Common myeloid progenitor, CD34-positive (primary cell): Measurements from ENCODE around the gene ATP1A1.
A peak's percentile ranks its signal among the peaks of the same experiment; 100 is the strongest.

Experiments used
- CTCF ChIA-PET: fragments of 350-600 bp; sonication (Branson Sonifier 250); formaldehyde crosslinking; loops from one replicate; lab custom pipeline; 2021; ENCODE audit warnings: antibody characterized with exemption; lab: Charles Lee
- POLR2A ChIA-PET: fragments of 350-600 bp; sonication (Branson Sonifier 250); formaldehyde crosslinking; loops from one replicate; lab custom pipeline; 2021; ENCODE audit warnings: antibody characterized with exemption; lab: Charles Lee
- DNase-seq, 3 donors: peaks; one replicate each; pipeline versions ENCODE4 v3.0.0 to v3.0.0-alpha.2; 2013
- H3K27ac ChIP-seq, 2 experiments: 1 replicate in 1 of 2; 2 replicates in 1 of 2; pipeline ENCODE4 v1.7.0; 2013; ENCODE audit warnings: inconsistent platforms in 2 of 2, low read length in 2 of 2, mild to moderate bottlenecking in 2 of 2, low read depth in 1 of 2, moderate library complexity in 1 of 2; ENCODE audit not compliant: severe bottlenecking in 2 of 2, insufficient read depth in 1 of 2, poor library complexity in 1 of 2
- H3K27me3 ChIP-seq, 5 experiments: replicated peaks in 2 of 5; 1 replicate in 3 of 5; 2 replicates in 2 of 5; pipeline versions ENCODE4 v1.6.1 to v1.7.0; 2013; ENCODE audit warnings: low read length in 4 of 5, mild to moderate bottlenecking in 2 of 5, moderate library complexity in 2 of 5, inconsistent platforms in 1 of 5; ENCODE audit not compliant: insufficient read depth in 5 of 5, control insufficient read depth in 4 of 5
- H3K36me3 ChIP-seq, 4 experiments: 1 replicate in 2 of 4; 2 replicates in 2 of 4; pipeline versions ENCODE4 v1.6.1 to v1.7.0; 2013; ENCODE audit warnings: low read length in 3 of 4, control low read depth in 1 of 4, mild to moderate bottlenecking in 1 of 4; ENCODE audit not compliant: control insufficient read depth in 4 of 4, insufficient read depth in 4 of 4
- H3K4me1 ChIP-seq, 4 experiments: 1 replicate in 3 of 4; 2 replicates in 1 of 4; pipeline versions ENCODE4 v1.6.1 to v1.7.1; 2013; ENCODE audit warnings: low read length in 3 of 4, mild to moderate bottlenecking in 3 of 4, control low read depth in 1 of 4, inconsistent platforms in 1 of 4, moderate library complexity in 1 of 4; ENCODE audit not compliant: control insufficient read depth in 4 of 4, insufficient read depth in 4 of 4; ENCODE audit errors: control extremely low read depth in 1 of 4
- H3K4me3 ChIP-seq, 7 experiments: 1 replicate in 4 of 7; 2 replicates in 3 of 7; pipeline versions ENCODE4 v1.5.1 to v1.7.0; 2013; ENCODE audit warnings: mild to moderate bottlenecking in 7 of 7, low read length in 6 of 7, moderate library complexity in 6 of 7, inconsistent platforms in 2 of 7, low read depth in 2 of 7, control low read depth in 1 of 7; ENCODE audit not compliant: insufficient read depth in 4 of 7, control insufficient read depth in 1 of 7; ENCODE audit errors: extremely low read depth in 1 of 7
- H3K9me3 ChIP-seq, 5 experiments: 1 replicate in 4 of 5; 2 replicates in 1 of 5; pipeline versions ENCODE4 v1.6.1 to v1.7.1; 2013; ENCODE audit warnings: low read length in 4 of 5, mild to moderate bottlenecking in 2 of 5, inconsistent platforms in 1 of 5, low read depth in 1 of 5, moderate library complexity in 1 of 5; ENCODE audit not compliant: control insufficient read depth in 4 of 5, insufficient read depth in 2 of 5; ENCODE audit errors: control extremely low read depth in 1 of 5
- WGBS: methylation state at CpG from one replicate; pipeline ENCODE4 v1.1.5; 2013; ENCODE audit not compliant: insufficient coverage; 5-methylcytosine and 5-hydroxymethylcytosine counted together

The ATP1A1 gene

GRCh38 chr1:116412480-116412798 lies 39.4 kb downstream of the ATP1A1 start:
- Histone ChIP-seq H3K4me3 (no peak overlapping the region), H3K9me3 (no peaks in the 10 kb centered on the region), H3K27me3 (no peaks in the 10 kb centered on the region), H3K36me3 (peaks cover 0 to 12% (median 3%) of the 10 kb centered on the region in 4 experiments), H3K4me1 (peaks cover 0 to 9% (median 1%) of the 10 kb centered on the region in 4 experiments), H3K27ac (no peak overlapping the region)
- POLR2A ChIA-PET, result no interaction called here
- CTCF ChIA-PET, result interaction anchor here (1.1 to 2.2 kb wide), 4 partner anchors 8 to 73 kb away, joined by 3 to 7 read pairs (median 4); no protein-coding TSS in a partner anchor
- 91% methylated on average over 1 of the region's 2 CpGs for WGBS
- DNase-seq, result no peak

GRCh38 chr1:116412898-116413297 lies 39.9 kb downstream of the ATP1A1 start:
- POLR2A ChIA-PET, result no interaction called here
- DNase-seq, result no peak
- no peak overlapping the region for H3K27ac ChIP-seq
- CTCF ChIA-PET, result interaction anchor here (1.1 to 2.2 kb wide), 3 partner anchors 9 to 72 kb away, joined by 3 to 7 read pairs (median 4); no protein-coding TSS in a partner anchor
- H3K4me1 ChIP-seq, result peaks cover 2 to 14% (median 6%) of the 10 kb centered on the region in 4 experiments
- peaks cover 0 to 9% (median 3%) of the 10 kb centered on the region in 4 experiments for H3K36me3 ChIP-seq
- no peak overlapping the region for H3K4me3 ChIP-seq
- no peaks in the 10 kb centered on the region for H3K9me3 ChIP-seq
- no peaks in the 10 kb centered on the region for H3K27me3 ChIP-seq
- WGBS, result 100% methylated on average over 1 of the region's 3 CpGs

GRCh38 chr1:116413414-116413813 lies 40.4 kb downstream of the ATP1A1 start:
- Histone ChIP-seq H3K36me3 (peaks cover 0 to 8% (median 3%) of the 10 kb centered on the region in 4 experiments), H3K27me3 (no peaks in the 10 kb centered on the region), H3K4me3 (no peak overlapping the region), H3K4me1 (peaks cover 3 to 18% (median 11%) of the 10 kb centered on the region in 4 experiments), H3K9me3 (no peaks in the 10 kb centered on the region), H3K27ac (no peak overlapping the region)
- 100% methylated on average over 1 of the region's 2 CpGs for WGBS
- POLR2A ChIA-PET, result no interaction called here
- CTCF ChIA-PET, result interaction anchor here (2.2 kb wide), 1 partner anchor 9 kb away, joined by 7 read pairs; no protein-coding TSS in a partner anchor
- no peak for DNase-seq

- no peaks in the 10 kb centered on the region for H3K9me3 ChIP-seq
- H3K4me3 ChIP-seq, result no peak overlapping the region
- ChIA-PET CTCF (no interaction called here), POLR2A (no interaction called here)
- H3K4me1 ChIP-seq, result peaks cover 3 to 19% (median 14%) of the 10 kb centered on the region in 4 experiments
- peaks cover 0 to 3% (median under 1%) of the 10 kb centered on the region in 4 experiments for H3K36me3 ChIP-seq
- no peaks in the 10 kb centered on the region for H3K27me3 ChIP-seq
- DNase-seq, result no peak
- WGBS, result 100% methylated on average over 1 of the region's 3 CpGs
- H3K27ac ChIP-seq, result no peak overlapping the region
Measured at GRCh38 chr1:116414364-116414763, 41.3 kb downstream of the ATP1A1 start.

GRCh38 chr1:116415200-116415698 lies 42.2 kb downstream of the ATP1A1 start:
- peaks cover 3 to 21% (median 14%) of the 10 kb centered on the region in 4 experiments for H3K4me1 ChIP-seq
- no CpG with 5 or more reads among the region's 3 CpGs for WGBS
- POLR2A ChIA-PET, result no interaction called here

GRCh38 chr1:116415699-116416533 lies 42.9 kb downstream of the ATP1A1 start:
- DNase-seq, result peak in 2 of 3 donors; percentile 11 to 47
- Histone ChIP-seq H3K27me3 (no peaks in the 10 kb centered on the region), H3K4me1 (peaks cover 3 to 21% (median 14%) of the 10 kb centered on the region in 4 experiments), H3K9me3 (no peaks in the 10 kb centered on the region), H3K4me3 (no peak overlapping the region), H3K27ac (peak overlapping the region in 1 of 2 experiments; percentile 58), H3K36me3 (peaks cover 0 to 2% (median 0%) of the 10 kb centered on the region in 4 experiments)
- POLR2A ChIA-PET, result no interaction called here
- WGBS, result 83% methylated on average over 2 of the region's 5 CpGs
- CTCF ChIA-PET, result interaction anchor here (0.5 to 1.7 kb wide), 4 partner anchors 17 to 310 kb away, joined by 3 to 6 read pairs (median 3); no protein-coding TSS in a partner anchor

More at GRCh38 chr1:116415200-116415698, 42.2 kb downstream of the ATP1A1 start:
- H3K27me3 ChIP-seq, result no peaks in the 10 kb centered on the region
- H3K36me3 ChIP-seq, result peaks cover 0 to 2% (median 0%) of the 10 kb centered on the region in 4 experiments
- H3K27ac ChIP-seq, result peak overlapping the region in 1 of 2 experiments; percentile 28
- no peak for DNase-seq
- no peaks in the 10 kb centered on the region for H3K9me3 ChIP-seq
- H3K4me3 ChIP-seq, result no peak overlapping the region
- CTCF ChIA-PET, result interaction anchor here (0.7 kb wide), 1 partner anchor 17 kb away, joined by 3 read pairs; no protein-coding TSS in a partner anchor
